Hematopoietic multipotent progenitor cell treated with erythropoietin and hydrocortisone succinate and interleukin-3 and kit ligand, for 4 days (in vitro differentiated cells): ENCODE data around the gene DFFB.
A peak's percentile ranks its signal among the peaks of the same experiment; 100 is the strongest.

Source experiments
- DNase-seq: peaks from one replicate; pipeline ENCODE4 v3.0.0-alpha.2; 2015

DFFB gene

DNA sequence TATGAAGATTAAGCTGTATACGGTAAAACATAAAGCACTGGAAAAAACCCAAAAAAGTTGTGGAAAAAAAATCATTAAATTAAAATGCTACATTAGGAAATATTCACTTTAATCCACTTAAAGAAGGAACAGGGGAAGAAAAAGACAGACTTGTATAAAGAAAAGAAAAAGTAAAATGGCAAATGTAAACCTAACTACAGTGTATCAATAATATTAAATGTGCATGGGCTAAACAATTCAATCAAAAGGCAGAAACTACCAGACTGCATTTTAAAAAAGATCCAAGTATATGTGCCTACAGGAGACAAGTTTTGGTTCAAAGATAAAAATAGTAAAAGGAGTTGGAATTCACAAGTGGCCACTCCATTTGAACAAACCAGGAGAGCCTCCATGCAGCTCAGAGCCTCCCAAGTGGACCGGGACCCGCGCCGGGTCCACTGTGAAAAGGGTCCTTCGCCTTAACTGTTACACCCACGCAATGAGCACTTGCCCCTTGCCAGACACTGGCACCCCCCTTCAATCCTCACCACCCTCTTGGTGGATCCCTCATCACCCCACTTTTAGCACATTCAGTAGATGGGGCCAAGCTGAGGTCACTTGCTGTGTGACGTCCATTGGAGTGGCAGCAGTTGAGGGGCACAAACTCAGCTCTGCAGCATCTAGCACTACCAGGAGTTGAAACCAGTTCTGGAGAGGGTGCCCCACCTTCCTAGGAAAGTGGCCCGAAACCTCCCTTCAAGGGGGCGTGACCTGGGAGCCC, 41.9 kb downstream of the DFFB start:
- peak; percentile 80 for DNase-seq

DNA sequence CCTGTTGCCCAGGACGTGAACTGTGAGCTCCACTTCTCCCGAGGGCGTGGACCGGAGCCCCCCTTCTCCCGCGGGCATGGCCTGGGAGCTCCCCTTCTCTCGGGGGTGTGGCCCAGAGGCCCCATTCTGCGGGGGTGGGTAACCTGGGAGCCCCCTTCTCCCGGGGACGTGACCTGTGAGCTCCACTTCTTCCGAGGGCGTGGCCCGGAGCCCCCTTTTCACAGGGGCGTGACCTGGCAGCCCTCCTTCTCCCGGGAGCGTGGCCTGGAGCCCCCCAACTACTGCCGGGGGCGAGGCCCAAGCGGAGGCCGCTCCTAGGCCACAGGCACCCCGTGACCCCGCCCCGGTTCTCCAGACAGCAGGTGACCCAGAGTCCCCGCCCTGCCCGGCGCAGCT, 42.5 kb downstream of the DFFB start:
- DNase-seq, result no peak

DNA sequence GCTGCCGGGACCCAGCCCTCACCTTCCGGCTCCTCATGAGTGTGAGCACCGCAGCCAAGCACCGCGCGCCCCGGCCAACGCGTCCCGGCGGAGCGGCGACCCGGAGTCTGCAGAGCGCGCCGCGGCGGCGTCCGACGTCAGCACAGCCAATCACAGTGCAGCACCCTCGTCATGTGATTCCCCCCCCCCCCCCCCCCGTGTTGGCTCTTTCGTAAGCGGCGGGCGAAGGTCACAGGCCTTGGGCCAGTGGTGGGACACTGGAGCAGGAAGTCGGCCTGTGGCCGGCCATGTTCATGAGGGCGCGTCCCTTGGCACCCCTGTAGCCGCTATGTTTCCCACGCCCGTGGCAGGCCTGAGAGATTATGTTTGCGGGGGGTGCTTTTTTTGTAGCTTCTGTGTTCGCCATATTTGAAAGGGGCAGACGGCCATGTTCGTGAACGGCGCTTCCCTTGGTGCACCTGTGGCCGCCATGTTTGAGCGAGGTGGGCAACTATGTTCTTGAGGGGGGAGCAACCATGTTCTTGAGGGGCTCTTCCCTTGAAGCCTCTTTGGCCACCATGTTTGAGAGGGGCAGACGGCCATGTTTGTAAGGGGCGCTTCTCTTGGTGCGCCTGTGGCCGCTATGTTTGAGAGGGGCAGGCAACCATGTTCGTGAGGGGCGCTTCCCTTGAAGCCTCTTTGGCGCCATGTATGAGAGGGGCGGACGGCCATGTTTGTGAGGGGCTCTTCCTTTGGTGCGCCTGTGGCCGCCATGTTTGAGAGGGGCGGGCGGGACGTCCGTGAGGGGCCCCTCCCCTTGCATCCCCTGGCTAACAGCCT, 43.1 kb downstream of the DFFB start, which contains the start of gene C1orf174:
TSS of gene C1orf174 (minus strand) at position 123 of the 819 bp plus-strand sequence. CDS start at position 37, 86 bp downstream.
- DNase-seq, result peak; percentile 99

DNA sequence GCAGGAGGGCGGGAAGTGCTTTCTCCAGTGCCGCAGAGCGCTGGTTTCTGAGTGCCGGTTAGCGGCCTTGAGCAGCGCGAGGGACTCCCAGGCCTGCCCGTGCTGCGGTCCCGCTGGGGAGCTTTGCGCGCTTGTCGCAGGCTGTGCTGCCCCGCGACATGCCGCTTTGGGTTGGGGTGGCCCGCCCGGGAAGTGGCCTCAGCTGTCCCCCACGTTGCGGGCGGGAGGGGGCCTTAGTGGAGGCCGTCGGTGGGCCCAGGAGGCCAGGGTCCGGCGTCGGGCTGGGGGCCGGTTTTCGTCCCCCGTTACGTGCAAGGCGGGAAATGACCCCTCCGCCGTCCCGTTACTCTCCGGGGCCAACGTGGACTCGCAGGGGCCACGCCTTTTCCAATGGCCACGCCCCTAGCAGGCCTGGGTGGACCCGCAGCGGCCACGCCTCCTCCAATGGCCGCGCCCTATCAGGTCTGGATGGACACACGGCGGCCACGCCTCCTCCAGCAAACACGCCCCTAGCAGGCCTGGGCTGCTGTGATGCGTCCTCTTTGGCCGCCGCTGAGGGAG, 43.8 kb downstream of the DFFB start:
- peak; percentile 98 for DNase-seq

DNA sequence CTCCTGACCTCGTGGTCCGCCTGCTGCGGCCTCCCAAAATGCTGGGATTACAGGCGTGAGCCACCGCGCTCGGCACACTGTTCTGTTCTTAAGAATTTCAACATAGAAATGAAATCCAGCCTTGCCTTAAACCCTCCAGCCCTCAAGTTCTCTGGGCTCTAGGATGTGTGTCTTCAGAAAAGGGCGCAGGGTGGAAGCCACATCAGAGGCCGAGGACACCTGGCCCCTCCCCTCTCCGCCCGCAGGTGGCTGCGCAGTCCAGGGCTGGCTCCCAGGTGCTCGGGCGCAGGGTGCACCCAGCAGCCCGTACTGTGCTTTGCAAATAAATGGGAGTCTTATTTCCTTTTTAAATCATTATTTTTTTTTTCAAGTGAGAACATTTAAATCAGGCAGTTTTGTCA, 44.8 kb downstream of the DFFB start:
- DNase-seq, result no peak

DNA sequence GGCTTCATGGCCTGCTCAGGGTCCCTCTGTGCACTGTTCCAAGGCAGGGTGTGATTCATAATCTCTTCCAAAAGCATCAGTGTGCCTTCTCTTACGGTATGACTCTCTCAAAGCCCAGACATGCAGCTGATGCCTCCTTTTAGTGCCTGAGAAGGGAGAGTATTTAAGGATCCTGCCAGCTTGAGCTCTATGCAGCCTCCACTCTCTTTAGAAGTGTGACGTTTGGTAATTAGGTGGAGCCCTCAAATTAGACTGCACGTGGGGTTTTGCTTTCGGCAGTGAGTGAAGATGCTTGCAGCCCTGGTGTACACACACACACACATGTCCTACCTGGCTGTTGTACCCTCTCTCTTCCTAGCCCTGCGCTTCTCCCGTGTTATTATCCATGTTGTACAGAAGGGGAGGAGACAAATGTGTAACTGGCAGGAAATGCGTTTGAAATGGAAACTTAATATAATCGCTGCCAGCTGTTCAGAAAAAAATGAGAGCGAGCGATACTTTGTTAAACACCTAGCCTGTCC, 45.4 kb downstream of the DFFB start:
- no peak for DNase-seq

DNA sequence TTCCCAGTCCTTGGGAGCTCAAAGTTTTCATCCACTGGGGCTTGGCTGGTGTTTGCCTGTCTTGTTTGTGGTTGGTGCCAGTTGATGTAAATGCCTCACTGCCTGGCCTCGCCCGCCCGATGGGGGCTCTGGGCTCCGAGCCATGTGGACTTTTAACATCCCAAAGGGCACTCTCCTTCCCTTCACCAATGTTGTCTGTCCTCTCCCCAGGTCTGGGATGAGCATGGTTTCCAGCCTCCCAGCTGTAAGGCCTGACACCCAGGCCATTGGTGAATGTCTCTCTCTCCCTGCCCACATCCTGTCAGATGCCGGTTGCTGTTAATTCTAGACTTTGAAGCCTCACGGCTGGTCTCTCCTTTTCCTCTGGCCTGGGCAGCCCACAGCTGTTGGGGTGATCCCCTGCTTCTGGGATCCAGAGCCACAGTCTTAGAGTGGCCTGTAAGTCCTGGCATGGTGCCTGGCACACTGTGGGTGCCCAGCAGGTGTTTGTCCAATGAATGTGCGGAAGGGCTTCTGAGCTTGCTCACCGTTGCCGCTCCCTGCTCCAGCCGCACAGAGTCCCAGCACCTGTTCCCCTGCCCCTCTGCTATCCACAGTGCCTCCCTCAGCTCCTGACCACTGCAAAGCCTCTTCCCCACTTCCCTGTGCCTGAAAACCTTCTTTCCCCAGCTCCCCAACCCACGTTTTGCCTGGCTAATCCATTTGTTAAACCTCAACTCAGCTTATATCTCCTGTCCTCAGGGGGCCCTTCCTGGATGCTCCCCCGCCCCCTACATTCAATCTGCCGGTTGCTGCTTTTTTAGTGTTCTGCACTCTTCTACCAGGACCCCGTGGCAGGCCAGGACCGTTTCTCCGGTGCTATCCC, 46.1 kb downstream of the DFFB start:
- DNase-seq, result peak; percentile 80

DNA sequence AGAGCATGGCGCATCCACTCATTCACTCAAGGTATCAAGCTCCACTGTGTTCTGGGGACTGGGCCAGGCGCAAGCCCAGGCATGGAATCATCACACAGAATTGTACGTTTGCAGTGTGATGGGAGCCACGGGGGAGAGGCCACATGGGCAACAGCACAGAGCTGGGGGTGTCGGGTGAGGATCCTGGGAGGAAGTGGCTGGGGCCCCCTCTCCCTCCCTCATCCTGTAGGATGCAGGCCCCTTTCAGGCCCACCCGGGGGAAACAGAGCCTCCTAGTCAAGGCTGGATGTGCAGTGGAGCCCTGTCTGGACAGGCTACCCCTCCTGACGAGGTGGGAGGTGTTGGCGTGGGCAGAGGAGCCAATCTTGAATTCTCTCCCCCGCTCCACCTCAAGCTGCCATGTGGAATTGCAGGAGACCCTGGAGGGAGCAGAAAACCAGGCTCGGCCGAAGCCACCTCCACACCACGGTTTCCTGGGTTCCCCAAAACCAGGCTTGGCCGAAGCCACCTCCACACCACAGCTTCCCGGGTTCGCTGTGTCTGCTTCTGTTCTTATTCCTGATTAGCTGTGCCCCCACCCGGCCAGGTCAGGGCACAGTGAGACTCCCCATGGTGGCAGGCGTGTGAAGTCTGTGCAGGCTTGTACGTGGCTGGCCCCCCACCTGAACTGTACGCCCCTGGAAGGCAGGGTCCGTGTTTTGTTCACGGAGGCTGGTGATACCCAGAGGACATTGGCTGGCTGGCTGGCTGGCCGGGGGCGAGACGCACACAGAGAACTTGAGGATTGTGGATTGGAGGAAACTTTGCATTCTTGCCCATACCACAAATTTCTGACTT, 46.9 kb downstream of the DFFB start:
- no peak for DNase-seq

DNA sequence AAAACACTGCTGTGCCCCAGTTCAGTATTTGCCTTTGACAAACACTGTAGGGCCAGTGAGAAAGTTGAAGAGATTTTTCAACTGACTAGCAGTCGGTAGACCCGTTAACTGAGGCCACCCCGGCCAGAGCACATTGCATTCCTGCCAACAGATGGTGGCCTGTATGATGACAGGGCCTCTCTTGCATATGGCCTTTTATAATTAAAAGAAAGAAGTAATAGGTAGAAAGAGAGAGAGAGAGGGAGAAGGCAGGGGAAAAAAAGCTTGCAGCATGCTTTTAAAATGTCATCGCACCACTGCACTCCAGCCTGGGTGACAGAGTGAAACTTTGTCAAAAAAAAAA, 47.5 kb downstream of the DFFB start:
- DNase-seq, result no peak

DNA sequence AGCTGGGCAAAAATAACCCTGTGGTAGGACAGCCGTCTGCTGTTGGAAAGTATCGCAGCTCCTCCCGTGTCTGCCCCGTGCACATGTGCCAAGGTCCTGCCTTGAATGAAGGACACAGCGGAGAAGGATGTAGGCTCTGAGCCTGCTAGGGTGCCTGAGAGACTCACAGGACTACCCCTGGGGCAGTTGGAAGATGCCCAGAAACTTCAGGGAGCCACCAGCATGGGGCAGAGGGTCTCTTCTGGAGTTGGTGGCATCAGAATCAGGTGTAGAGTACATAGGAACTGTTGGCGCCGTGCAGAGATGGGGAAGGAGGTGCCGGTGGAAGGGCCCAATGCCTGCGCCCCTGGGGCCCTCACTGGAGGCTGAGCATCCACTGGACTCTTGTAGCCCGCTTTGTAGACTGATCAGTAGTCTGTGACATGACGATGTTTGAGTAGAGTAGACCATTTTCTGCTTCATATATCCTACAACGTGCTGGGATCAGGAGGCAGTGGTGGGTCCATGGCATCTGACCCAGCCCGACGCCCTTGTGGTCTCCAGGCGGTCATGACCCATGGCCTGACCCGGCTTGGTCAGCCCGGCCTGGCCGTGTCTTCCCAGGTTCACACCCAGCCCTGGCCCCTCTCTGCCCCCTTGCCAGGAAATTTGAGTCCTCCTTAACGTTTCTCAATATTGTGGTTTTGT, 48.1 kb downstream of the DFFB start:
- DNase-seq, result no peak

DNA sequence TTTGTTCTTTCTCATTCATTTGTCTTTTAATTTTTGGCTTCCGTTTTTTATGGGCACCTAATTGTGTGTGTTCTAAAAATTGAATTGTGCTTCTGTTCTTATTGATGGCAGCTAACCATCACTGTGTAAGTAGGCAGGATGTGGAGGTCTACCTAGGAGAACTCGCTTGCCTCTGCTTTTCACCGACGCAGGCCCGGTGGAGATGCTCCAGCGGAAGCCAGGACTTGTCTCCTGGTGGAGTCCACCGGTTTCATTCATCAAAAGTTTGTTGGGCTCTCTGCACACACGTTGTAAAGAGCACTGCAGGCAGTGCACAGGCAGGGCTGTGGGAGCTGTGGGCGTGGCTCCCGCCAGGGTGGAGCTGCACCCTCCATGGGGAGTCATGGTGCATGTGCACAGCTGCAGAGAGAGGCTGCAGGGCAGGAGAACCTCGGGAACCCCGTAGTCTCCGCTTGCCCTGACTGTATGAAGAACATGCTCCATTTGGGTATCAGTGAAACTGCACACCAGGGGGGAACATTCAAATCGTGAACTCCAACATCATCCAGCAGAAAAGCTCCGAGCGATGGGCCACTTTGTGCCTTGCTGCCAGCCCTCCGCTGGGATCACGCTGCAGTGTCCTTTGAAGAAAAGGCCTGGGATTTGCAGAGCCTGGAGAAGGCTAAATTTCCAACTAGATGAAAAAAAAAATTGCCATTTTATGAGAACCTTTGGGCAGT, 48.8 kb downstream of the DFFB start:
- peak; percentile 48 for DNase-seq

DNA sequence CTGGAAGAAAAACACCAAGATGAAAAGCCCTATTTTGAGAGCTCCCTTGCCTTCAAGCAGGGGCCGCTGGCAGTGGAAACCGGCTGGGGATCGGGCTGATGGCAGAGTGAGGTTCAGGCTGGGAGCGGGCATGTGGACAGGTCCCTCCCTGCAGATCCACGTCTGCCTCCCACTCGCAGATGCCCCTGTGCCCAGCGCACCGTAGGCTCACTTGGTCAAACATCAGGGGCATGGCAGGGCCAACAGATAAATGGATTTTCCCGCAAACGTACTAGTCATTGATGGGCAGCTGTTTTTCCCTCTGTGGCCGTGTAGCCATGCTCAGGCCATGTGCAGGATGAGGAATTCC, 49.4 kb downstream of the DFFB start:
- DNase-seq, result no peak

DNA sequence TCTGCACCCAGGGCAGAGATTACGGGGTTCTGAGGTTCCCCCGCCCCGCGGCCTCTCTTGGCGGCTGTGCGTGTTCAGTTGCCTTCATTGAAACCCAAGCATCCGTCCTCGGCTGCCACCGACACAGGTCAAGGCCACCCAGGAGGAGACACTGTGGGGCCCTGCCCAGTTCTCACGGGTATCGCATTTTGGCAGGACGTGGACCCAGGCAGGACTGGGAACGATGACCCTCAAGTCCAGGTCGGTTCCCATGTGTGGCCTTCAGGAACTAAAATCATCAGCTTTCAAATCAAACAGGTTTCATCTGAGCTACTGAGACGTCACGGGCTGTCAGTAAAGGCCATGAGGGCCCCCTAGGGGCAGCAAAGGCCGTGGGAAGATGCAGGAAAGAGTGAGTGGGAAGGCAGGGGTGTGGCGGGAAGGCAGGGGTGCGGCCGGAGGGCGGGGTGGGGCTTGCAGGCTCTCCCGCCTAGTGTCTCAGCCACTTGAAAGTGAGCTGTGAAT, 49.8 kb downstream of the DFFB start:
- peak; percentile 85 for DNase-seq

DNA sequence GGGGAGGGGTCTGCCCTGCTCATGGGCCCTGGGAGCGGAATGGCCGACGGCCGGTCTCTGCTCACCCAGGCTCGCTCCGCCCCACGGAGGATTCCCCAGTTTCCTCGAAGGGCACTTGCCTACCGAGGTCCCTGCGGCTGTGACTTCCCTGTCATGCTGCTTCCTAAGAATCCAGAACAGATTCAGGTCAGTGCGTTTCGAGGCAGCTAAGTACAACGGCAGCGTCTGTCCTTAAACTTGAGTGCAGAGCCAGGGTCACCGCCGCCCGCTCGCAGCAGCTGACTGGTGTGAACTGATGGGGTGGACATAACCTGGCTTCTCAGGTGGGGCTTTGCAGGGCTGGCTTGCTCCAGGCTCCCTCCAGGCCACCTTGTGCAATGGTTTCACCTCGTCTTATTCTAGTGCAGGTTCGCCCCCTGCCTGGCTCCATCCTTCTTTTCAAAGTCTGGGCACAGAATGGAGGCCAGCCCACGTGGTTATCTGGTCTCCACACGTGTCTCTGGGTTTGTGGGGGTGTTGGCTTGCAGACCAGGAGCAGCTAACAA, 50.4 kb downstream of the DFFB start:
- no peak for DNase-seq

DNA sequence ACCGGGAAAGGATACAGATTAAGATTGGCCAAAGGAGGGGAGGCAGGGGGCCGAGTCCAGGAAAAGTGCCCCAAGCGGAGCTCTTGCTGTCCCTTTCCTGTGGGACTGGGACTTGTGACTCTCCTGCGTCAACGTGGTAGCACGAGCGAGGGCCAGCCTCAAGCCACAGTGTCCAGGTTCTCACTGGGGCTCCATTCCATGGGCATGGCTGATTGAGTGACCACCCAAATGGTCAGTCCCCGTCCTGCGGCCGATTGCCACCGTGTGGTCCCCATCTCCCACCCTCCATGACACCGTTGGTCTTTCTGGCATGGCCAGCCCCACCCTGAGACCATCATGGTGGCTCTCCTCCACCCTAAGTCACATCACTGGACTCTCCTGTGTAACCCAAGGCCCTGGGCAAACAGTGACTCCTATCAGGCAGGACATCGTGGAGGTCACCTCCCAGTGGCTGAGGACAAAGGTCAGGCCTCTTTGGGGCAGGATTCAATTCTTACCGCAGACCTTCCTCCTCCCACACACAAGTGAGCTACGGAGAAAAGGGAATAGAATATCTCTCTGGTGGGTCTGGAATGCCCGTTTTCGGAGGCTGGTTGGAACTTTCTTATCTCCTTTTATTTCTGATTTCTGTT, 51.7 kb downstream of the DFFB start:
- DNase-seq, result no peak

DNA sequence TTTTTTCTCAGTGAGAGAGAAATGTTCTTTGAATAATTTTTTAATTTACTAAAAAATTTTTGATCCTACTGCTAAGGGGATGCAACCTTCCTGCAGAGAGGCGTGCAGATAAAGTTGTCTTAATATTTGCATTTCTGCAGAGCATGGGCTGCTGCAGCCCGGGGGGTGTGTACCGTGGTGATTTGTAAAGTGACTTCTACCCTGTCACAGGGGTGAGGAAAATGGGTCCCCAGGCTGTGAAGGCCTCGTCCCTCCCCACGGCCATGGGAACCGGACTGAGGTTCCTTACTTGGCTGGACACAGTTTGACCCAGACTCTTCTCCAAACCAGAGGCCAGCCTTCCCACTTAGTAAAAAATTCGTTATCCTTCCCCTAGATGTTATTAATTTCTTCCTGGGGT, 52.3 kb downstream of the DFFB start:
- DNase-seq, result no peak

DNA sequence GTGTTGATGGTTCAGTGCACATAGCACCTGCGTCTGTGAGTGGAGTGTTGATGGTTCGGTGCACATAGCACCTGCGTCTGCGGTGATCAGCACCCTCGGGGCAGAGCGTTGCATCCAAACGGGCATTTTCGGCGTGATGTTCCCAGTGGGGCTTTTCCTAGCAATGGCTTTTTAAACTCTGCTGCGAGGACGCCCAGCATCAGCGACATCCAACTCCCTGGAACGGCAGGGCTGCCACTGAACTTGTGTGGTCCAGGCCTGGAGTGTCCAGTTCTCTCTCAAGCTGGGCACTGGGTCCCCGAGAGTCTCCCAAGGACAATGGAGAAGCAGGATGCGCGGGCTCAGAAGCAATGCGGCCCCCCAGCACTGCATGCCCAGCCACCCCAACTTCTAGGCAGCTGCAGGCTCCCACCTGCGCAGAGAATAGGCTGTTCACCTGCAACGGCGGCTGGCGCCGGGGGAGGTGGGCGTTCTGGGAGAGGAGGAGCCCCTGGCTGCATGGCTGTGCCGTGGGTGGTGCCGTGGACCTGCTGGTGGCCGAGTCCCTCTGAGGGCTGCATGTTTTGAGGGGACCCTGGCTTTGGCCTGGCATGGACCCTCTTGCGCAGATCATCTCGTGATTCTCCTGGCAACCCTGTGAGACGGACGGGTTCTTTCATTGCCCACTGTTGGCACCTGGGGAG, 52.9 kb downstream of the DFFB start:
- no peak for DNase-seq

DNA sequence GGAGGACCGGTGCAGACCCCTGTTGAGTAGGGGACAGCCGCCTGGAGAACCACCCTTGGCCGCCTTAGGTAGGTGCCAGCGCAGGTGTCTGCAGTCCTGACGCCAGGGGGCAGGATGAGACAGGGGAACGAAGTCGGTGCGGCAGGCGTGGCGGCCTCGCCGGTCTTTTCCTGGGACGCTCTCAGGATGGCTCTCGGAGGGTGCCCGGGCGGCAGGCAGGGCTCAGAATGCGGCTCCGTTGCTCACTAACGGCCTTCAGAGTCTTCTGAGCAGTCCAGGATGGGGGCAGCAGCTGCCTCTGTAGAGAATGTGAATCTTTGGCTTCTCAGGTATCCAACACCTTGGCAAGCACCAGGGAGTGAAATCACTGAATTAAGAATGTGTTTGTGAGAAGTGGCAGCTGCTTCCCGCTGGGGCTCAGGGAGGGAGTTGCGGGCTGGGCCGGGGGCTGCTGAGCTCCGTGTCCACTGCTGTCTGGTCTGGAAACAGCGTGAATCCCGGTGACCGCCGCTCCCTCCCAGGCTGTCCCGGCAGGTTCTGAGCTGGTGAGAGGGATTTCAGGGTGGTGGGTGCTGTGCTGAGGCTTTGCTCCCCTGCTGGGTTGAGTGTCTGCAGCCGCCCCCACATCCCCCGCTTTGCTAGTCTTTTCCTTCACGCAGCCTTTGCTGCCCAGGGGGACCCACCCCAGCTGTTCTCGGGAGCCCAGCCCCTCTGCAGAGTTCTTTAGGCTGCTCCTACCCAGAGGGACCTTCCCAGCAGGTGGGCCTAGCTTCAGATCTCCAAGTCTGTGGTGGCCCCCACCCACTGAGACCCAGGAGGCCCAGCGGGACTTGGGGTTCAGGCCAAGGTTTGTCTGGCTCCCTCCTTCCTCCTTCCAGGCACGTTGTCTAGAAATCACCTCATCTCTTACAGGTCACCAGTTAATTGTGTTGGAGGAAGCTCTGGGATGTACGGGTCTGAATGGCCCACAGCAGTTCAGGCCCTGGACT, 53.9 kb downstream of the DFFB start:
- peak; percentile 84 for DNase-seq
